Ishikawa (cell line): Measurements from ENCODE around the gene HS6ST2.
A peak's percentile ranks its signal among the peaks of the same experiment; 100 is the strongest.

Experiments used
- CEBPB ChIP-seq: IDR thresholded peaks from 2 replicates; pipeline ENCODE4 v1.6.1; 2012
- CREB1 ChIP-seq: IDR thresholded peaks from 2 replicates; pipeline ENCODE4 v1.6.1; 2012; ENCODE audit warnings: low read depth
- EGR1 ChIP-seq: IDR thresholded peaks from 2 replicates; pipeline ENCODE4 v1.6.1; 2012
- EP300 ChIP-seq: IDR thresholded peaks from 2 replicates; pipeline ENCODE4 v1.6.1; 2012; ENCODE audit warnings: borderline replicate concordance
- FOXM1 ChIP-seq: IDR thresholded peaks from 2 replicates; pipeline ENCODE4 v1.6.1; 2012; ENCODE audit warnings: low read depth, borderline replicate concordance
- NFIC ChIP-seq: IDR thresholded peaks from 2 replicates; pipeline ENCODE4 v1.6.1; 2012
- RAD21 ChIP-seq: IDR thresholded peaks from 2 replicates; pipeline ENCODE4 v1.6.1; 2012; ENCODE audit warnings: low read depth
- TAF1 ChIP-seq: IDR thresholded peaks from 2 replicates; pipeline ENCODE4 v1.6.1; 2012; ENCODE audit warnings: low read depth, mild to moderate bottlenecking
- TCF12 ChIP-seq: IDR thresholded peaks from 2 replicates; pipeline ENCODE4 v1.6.1; 2012; ENCODE audit warnings: low read depth
- TEAD4 ChIP-seq: IDR thresholded peaks from 2 replicates; pipeline ENCODE4 v1.6.1; 2012
- YY1 ChIP-seq: IDR thresholded peaks from 2 replicates; pipeline ENCODE4 v1.6.1; 2012; ENCODE audit warnings: low read depth
- ZBTB7A ChIP-seq: IDR thresholded peaks from 2 replicates; pipeline ENCODE4 v1.6.1; 2012; ENCODE audit warnings: low read depth
- TF ChIP-seq, protein P1 (sequence below): IDR thresholded peaks from 2 replicates; pipeline ENCODE4 v1.6.1; 2012
- TF ChIP-seq, protein P2 (sequence below): IDR thresholded peaks from 2 replicates; pipeline ENCODE4 v1.6.1; 2012
- TF ChIP-seq, protein P3 (sequence below): IDR thresholded peaks from 2 replicates; pipeline ENCODE4 v1.6.1; 2012; ENCODE audit warnings: low read depth, mild to moderate bottlenecking

HS6ST2 gene

DNA sequence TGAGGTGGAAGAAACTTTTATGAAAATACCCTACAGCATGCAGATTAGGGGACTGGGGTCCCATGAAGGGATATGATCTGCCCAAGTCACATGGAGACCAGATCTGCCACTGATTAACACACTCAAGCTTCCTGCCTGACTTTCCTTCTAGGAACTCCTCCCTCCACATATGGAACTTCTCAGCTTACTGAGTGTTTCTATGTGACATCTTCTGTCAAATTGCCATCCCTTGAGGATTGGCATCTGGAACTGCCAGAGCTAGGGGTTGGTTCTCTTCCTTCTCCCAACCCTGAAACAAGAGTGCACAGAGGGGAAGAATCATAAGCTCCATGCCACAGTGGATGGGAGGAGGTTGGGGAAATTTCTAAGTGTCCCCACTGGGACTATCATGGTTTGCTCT is 319.0 kb downstream of the HS6ST2 start:
- TF ChIP-seq TAF1: no peak
- no peak for TF ChIP-seq TEAD4
- TF ChIP-seq, protein P1, sequence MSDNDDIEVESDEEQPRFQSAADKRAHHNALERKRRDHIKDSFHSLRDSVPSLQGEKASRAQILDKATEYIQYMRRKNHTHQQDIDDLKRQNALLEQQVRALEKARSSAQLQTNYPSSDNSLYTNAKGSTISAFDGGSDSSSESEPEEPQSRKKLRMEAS: no peak
- TF ChIP-seq CREB1: no peak
- TF ChIP-seq CEBPB: no peak
- TF ChIP-seq, protein P2, sequence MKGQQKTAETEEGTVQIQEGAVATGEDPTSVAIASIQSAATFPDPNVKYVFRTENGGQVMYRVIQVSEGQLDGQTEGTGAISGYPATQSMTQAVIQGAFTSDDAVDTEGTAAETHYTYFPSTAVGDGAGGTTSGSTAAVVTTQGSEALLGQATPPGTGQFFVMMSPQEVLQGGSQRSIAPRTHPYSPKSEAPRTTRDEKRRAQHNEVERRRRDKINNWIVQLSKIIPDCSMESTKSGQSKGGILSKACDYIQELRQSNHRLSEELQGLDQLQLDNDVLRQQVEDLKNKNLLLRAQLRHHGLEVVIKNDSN: no peak
- TF ChIP-seq, protein P3, sequence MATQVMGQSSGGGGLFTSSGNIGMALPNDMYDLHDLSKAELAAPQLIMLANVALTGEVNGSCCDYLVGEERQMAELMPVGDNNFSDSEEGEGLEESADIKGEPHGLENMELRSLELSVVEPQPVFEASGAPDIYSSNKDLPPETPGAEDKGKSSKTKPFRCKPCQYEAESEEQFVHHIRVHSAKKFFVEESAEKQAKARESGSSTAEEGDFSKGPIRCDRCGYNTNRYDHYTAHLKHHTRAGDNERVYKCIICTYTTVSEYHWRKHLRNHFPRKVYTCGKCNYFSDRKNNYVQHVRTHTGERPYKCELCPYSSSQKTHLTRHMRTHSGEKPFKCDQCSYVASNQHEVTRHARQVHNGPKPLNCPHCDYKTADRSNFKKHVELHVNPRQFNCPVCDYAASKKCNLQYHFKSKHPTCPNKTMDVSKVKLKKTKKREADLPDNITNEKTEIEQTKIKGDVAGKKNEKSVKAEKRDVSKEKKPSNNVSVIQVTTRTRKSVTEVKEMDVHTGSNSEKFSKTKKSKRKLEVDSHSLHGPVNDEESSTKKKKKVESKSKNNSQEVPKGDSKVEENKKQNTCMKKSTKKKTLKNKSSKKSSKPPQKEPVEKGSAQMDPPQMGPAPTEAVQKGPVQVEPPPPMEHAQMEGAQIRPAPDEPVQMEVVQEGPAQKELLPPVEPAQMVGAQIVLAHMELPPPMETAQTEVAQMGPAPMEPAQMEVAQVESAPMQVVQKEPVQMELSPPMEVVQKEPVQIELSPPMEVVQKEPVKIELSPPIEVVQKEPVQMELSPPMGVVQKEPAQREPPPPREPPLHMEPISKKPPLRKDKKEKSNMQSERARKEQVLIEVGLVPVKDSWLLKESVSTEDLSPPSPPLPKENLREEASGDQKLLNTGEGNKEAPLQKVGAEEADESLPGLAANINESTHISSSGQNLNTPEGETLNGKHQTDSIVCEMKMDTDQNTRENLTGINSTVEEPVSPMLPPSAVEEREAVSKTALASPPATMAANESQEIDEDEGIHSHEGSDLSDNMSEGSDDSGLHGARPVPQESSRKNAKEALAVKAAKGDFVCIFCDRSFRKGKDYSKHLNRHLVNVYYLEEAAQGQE: no peak
- TF ChIP-seq EP300: no peak
- TF ChIP-seq FOXM1: no peak
- no peak for TF ChIP-seq NFIC
- TF ChIP-seq EGR1: no peak
- TF ChIP-seq TCF12: no peak
- no peak for TF ChIP-seq ZBTB7A
- no peak for TF ChIP-seq RAD21
- TF ChIP-seq YY1: no peak

DNA sequence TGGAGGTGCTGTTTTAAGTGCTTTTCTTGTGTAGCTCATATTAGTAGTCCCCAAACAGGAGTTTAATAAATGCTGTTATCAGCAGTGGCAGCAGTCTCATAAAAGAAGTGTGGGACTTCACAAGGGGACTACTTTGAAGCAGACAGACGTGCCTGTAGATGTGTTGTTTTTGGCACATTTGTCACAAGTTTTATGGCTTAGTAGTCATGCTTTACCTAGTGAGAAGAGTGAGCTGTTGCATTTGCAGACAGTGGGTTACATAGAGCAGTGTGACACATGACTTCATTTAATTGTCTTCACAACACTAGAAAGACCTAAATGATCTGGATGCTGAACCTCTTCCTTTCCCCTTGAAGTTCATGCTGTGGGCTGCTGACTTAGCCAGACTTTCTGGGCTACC is 320.1 kb downstream of the HS6ST2 start:
- no peak for TF ChIP-seq FOXM1

DNA sequence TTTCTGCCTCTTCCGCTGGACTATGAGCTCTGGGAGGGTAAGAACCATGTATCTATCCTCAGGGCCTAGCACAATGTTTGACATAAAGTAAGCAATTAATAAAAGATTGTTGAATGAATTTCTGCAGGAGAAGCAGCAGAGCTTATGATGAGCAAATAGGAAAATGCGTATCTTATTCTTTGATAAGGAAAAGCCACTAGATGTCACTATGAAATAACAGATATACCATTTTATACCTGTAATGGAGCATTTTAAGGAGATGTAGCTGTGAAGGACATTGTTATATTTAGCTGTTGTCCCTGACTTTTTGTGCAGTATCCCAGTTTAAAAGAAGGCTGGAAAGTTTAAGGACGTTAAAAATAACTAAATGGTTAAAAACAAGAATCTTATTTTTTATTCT is 322.3 kb downstream of the HS6ST2 start:
- TF ChIP-seq CEBPB: no peak
- TF ChIP-seq NFIC: no peak
- TF ChIP-seq TCF12: no peak
- no peak for TF ChIP-seq TAF1
- no peak for TF ChIP-seq CREB1
- no peak for TF ChIP-seq YY1
- no peak for TF ChIP-seq ZBTB7A
- TF ChIP-seq EGR1: no peak
- TF ChIP-seq, protein P1: no peak
- TF ChIP-seq, protein P2: no peak
- TF ChIP-seq TEAD4: no peak
- no peak for TF ChIP-seq EP300
- TF ChIP-seq RAD21: no peak
- TF ChIP-seq, protein P3: no peak

DNA sequence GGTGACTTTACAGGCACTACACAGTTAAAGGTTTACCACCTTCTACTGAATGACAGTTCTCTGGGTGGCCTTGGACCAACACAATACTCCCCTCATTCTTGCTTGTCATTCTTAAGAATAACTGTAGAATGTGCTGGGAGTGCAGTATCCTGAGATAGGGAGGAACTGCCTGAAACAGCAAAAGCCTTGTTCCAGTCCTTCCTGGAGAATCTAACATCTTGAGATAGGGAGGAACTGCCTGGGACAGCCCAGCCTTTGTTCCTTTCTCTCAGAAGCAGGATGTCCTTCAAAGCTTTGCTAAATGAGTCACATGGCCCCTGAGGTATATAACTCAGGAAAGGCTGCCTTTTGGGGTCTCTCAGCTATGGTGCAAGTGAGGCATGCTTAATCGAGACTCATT is 323.9 kb downstream of the HS6ST2 start:
- TF ChIP-seq EP300 (no peak), RAD21 (no peak), FOXM1 (no peak), CREB1 (no peak), TAF1 (no peak), CEBPB (no peak), TEAD4 (no peak), EGR1 (no peak), YY1 (no peak), ZBTB7A (no peak)
- TF ChIP-seq, protein P1: no peak

DNA sequence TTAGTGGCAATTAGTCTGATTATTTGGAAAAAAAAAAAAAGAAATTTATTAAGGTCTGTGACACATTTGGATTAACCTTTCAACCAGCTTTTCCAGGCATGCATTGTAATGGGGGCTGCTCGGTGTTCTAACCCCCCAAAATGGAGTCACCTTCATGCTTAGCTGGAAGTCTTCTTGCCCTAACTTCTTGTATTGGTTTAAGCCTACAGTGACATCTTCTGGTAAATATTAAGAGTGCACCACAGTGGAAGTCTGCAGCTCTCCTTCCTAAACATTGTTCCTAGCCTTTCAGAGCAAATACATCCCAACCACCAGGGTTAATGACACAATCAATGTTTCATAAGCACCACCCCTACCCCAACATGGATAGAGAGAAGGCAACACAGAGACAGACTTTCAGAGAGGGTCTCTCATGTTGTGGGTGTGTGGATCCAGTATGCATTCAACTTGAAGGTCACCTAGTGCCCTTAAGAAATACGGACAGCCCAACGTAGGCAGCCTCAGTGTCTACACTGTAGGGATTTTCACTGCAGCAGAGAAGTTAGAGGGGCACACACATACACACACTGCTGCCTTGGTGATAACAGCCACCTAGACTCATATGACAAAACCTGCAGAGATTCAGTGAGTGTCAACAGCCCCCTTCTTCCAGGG is 326.7 kb downstream of the HS6ST2 start:
- TF ChIP-seq RAD21 (peak; percentile 41), FOXM1 (no peak)

DNA sequence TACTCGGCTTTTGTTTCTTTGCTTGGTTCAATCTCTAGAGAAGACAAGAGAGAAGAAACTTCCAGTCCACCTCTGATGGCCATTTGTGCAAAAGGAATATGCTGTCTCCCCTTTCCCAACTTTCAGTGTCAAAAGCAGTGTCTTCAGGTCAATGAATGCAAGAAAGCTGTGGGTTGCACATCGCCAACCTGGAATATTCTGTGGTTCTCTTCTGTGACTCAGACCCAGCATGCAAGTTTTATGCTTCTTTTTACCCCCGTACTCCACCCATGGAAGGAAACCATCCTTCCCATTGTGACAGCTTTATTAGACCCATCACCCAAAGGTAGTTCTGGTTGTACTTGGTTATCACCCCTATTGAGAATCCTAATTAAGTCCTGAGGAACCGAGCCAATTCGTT is 334.0 kb downstream of the HS6ST2 start:
- TF ChIP-seq, protein P1: no peak
